Left renal pelvis (tissue), 4 donors: ENCODE data around the gene METTL9. TPM values are rescaled to one million over a fixed set of nuclear protein-coding genes. Genes with fewer than 3 reads are reported as not detected.
"Not testable (repeated sequence)": the region's sequence is repeated elsewhere in the genome, so short reads cannot be mapped to it uniquely, and the experiment has no call there.

ENCODE experiments used
- DNase-seq, 4 donors: peaks; one replicate each; pipeline ENCODE4 v3.0.0-alpha.2; 2013; ENCODE audit warnings: low read depth in 4 of 4, low spot score in 3 of 4
- polyA plus RNA-seq, 4 donors: library from polyadenylated mRNA; unstranded; fragments of 120-200 nt; gene quantifications; one replicate each; pipeline ENCODE4 v1.2.1, GENCODE V29; 2013; ENCODE audit not compliant: insufficient read length in 4 of 4

The METTL9 gene
- polyA plus RNA-seq, 4 donors: 146 to 285 (median 255) TPM

GRCh38 chr16:21570676-21571017, 28.7 kb upstream of the METTL9 start:
- no peak for DNase-seq

- DNase-seq: not testable (repeated sequence)
These were observed 25.9 kb upstream of the METTL9 start for GRCh38 chr16:21573506-21573905.

- DNase-seq: no peak
These were observed 25.0 kb upstream of the METTL9 start for GRCh38 chr16:21574372-21574771.

GRCh38 chr16:21576323-21576722, 23.1 kb upstream of the METTL9 start:
- DNase-seq: not testable (repeated sequence)

GRCh38 chr16:21577487-21577886, 21.9 kb upstream of the METTL9 start:
- DNase-seq: not testable (repeated sequence)

GRCh38 chr16:21578311-21578710, 21.1 kb upstream of the METTL9 start:
- not testable (repeated sequence) for DNase-seq

GRCh38 chr16:21580131-21580530, 19.2 kb upstream of the METTL9 start:
- not testable (repeated sequence) for DNase-seq

- no peak for DNase-seq
These were observed 18.6 kb upstream of the METTL9 start for GRCh38 chr16:21580807-21581206.

- DNase-seq: no peak
These were observed 14.6 kb upstream of the METTL9 start for GRCh38 chr16:21584817-21585216.

- DNase-seq: not testable (repeated sequence)
These were observed 10.8 kb upstream of the METTL9 start for GRCh38 chr16:21588593-21588992.

GRCh38 chr16:21589551-21589950, 9.8 kb upstream of the METTL9 start:
- no peak for DNase-seq

GRCh38 chr16:21590287-21590686, 9.1 kb upstream of the METTL9 start:
- DNase-seq: no peak

- no peak for DNase-seq
These were observed 8.6 kb upstream of the METTL9 start for GRCh38 chr16:21590796-21591195.

GRCh38 chr16:21592191-21592590, 7.2 kb upstream of the METTL9 start:
- no peak for DNase-seq

GRCh38 chr16:21593530-21594289, 5.7 kb upstream of the METTL9 start:
- no peak for DNase-seq

GRCh38 chr16:21597561-21598030, 1.8 kb upstream of the METTL9 start:
- DNase-seq: no peak

- no peak for DNase-seq
These were observed 1.2 kb upstream of the METTL9 start for GRCh38 chr16:21598206-21598605.

- no peak for DNase-seq
These were observed 666 bp upstream of the METTL9 start for GRCh38 chr16:21598701-21599121.

- DNase-seq: no peak
These were observed 825 bp downstream of the METTL9 start for GRCh38 chr16:21600031-21600773.

- no peak for DNase-seq
These were observed 3.4 kb downstream of the METTL9 start for GRCh38 chr16:21602785-21603184.

- no peak for DNase-seq
These were observed 4.6 kb downstream of the METTL9 start for GRCh38 chr16:21603928-21604327.

- DNase-seq: not testable (repeated sequence)
These were observed 6.5 kb downstream of the METTL9 start for GRCh38 chr16:21605848-21606247.
